Parathyroid adenoma (tissue), 2 donors: ENCODE results near the gene THSD4.

Experiments used
- H2AFZ ChIP-seq: fragments of 300-600 bp; sonication (generic); one replicate; pipeline ENCODE4 v1.7.0; 2017; ENCODE audit warnings: antibody characterized with exemption, mild to moderate bottlenecking
- H3K27ac ChIP-seq: fragments of 300-600 bp; sonication (generic); one replicate; pipeline ENCODE4 v1.7.0; 2017
- H3K27me3 ChIP-seq: fragments of 300-600 bp; sonication (generic); one replicate; pipeline ENCODE4 v1.7.0; 2017; ENCODE audit warnings: low read length; ENCODE audit not compliant: control insufficient read depth, insufficient read depth
- H3K36me3 ChIP-seq: fragments of 300-600 bp; sonication (generic); one replicate; pipeline ENCODE4 v1.7.0; 2017; ENCODE audit warnings: low read length; ENCODE audit not compliant: control insufficient read depth, insufficient read depth
- H3K4me1 ChIP-seq: fragments of 300-600 bp; sonication (generic); one replicate; pipeline ENCODE4 v1.7.0; 2017; ENCODE audit warnings: control low read depth
- H3K4me2 ChIP-seq: fragments of 300-600 bp; sonication (generic); one replicate; pipeline ENCODE4 v1.7.0; 2017; ENCODE audit warnings: low read length
- H3K4me3 ChIP-seq: fragments of 300-600 bp; sonication (generic); one replicate; pipeline ENCODE4 v1.7.0; 2017; ENCODE audit warnings: low read depth, low read length
- H3K79me2 ChIP-seq: fragments of 300-600 bp; sonication (generic); one replicate; pipeline ENCODE4 v1.7.0; 2017; ENCODE audit warnings: control low read depth
- H3K9ac ChIP-seq: fragments of 300-600 bp; sonication (generic); one replicate; pipeline ENCODE4 v1.7.0; 2017; ENCODE audit warnings: mild to moderate bottlenecking
- H3K9me3 ChIP-seq: fragments of 300-600 bp; sonication (generic); one replicate; pipeline ENCODE4 v1.7.0; 2017; ENCODE audit warnings: low read length; ENCODE audit not compliant: control insufficient read depth
- TF ChIP-seq, protein P1 (sequence below): fragments of 300-600 bp; sonication (generic); IDR thresholded peaks from one replicate; pipeline ENCODE4 v1.7.0; 2017; ENCODE audit warnings: antibody characterized with exemption, mild to moderate bottlenecking
- donor health status: primary hyperparathyroidism.

THSD4 gene

DNA sequence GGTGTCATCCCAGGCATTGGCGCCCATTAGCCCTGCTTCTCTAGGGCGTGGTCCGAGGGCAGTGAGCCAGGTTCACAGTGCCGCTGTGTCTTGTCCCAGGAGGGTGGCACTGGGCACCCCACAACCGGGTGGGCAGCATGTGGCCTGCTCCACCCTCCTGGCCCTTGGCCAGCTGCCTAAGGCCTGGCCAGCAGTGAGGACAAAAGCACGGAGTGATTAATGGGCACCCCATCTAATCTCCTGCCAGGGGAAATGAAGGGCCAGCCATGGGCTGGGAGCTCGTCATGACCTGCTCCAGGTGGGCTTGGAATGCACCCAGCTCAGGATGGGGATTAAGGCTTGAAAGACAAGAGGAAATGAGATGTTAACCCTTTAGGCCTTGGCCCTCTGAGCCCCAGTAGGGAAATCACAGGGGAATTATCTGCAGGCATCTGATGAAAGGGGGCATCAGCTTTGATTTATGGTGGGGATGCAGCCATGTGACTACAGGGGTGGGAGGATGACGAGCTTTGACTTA lies 5.2 kb downstream of the THSD4 start:
- no peaks in the 10 kb centered on the region for H3K79me2 ChIP-seq
- no peaks in the 10 kb centered on the region for H3K9me3 ChIP-seq
- H3K9ac ChIP-seq: no peak overlapping the region
- H3K27ac ChIP-seq: no peak overlapping the region
- H3K4me3 ChIP-seq: no peak overlapping the region
- H3K27me3 ChIP-seq: no peaks in the 10 kb centered on the region
- H3K4me1 ChIP-seq: no peaks in the 10 kb centered on the region
- TF ChIP-seq, protein P1, sequence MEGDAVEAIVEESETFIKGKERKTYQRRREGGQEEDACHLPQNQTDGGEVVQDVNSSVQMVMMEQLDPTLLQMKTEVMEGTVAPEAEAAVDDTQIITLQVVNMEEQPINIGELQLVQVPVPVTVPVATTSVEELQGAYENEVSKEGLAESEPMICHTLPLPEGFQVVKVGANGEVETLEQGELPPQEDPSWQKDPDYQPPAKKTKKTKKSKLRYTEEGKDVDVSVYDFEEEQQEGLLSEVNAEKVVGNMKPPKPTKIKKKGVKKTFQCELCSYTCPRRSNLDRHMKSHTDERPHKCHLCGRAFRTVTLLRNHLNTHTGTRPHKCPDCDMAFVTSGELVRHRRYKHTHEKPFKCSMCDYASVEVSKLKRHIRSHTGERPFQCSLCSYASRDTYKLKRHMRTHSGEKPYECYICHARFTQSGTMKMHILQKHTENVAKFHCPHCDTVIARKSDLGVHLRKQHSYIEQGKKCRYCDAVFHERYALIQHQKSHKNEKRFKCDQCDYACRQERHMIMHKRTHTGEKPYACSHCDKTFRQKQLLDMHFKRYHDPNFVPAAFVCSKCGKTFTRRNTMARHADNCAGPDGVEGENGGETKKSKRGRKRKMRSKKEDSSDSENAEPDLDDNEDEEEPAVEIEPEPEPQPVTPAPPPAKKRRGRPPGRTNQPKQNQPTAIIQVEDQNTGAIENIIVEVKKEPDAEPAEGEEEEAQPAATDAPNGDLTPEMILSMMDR: no peak
- no peaks in the 10 kb centered on the region for H3K36me3 ChIP-seq
- H2AFZ ChIP-seq: no peak overlapping the region
- no peak overlapping the region for H3K4me2 ChIP-seq

DNA sequence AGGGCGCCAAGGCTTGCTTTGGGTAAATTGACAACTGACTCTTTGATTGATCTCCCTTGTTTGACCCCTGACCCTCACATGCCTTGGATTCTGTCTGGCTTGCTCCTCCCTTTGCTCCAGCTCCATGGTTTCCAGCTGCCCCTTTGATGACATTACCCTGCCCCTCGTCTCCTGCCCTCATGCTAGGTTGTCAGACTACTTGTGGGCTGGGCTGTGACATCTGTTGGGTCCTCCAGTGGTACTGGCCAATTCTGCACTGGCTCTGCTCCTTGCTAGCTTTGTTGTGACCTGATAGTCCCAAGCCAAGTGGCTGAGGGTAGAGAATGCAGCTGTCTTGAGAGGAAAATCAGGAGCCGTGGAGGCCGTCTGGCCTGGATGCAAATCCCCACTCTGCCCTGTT lies 6.2 kb downstream of the THSD4 start:
- Histone ChIP-seq H3K9me3 (no peaks in the 10 kb centered on the region), H3K79me2 (no peaks in the 10 kb centered on the region), H3K36me3 (no peaks in the 10 kb centered on the region), H3K4me3 (no peak overlapping the region), H3K27me3 (no peaks in the 10 kb centered on the region), H2AFZ (no peak overlapping the region), H3K9ac (no peak overlapping the region), H3K4me1 (no peaks in the 10 kb centered on the region), H3K4me2 (no peak overlapping the region), H3K27ac (no peak overlapping the region)
- TF ChIP-seq, protein P1: no peak

DNA sequence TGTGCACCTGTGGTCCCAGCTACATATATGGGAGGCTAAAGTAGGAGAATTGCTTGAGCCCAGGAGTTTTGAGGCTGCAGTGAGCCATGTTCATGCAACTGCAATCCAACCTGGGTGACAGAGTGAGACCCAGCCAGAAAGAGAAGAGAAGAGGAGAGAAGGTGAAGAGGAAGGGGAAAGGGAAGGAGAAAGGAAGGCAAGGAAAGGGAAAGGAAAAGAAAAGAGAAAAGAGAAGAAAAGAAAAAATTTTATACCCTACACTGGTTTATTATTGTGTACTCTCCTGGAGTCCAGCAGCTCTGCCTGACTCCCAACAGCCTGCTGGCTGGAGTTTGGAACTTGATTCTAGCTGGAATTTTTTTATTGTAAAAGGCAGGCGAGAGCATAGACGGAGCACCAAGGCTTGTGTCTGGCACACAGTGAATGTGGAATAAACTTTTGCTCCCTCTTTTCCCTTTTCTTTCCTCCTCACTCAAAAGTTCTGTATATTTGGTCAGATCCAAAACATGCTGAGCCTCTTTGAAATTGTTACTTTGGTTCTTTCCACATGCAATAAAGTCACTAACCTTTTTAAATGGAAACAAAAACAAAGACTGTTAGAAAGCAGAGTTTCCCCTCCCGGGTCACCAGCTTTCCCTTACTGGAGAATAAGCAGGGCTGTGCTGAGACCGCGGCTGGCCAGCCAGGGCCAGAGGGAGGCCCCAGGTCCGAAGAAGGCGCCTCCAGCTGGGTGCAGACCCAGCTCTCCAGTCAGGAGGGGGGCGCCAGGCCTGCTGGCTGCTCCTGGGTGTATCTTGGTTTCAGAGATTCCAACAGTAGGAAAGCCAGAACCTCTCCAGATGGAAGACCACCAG lies 9.9 kb downstream of the THSD4 start:
- Histone ChIP-seq H3K36me3 (no peaks in the 10 kb centered on the region), H3K79me2 (no peaks in the 10 kb centered on the region), H3K27me3 (no peaks in the 10 kb centered on the region), H2AFZ (no peak overlapping the region), H3K9me3 (no peaks in the 10 kb centered on the region), H3K4me2 (no peak overlapping the region), H3K9ac (no peak overlapping the region), H3K4me3 (no peak overlapping the region), H3K27ac (no peak overlapping the region), H3K4me1 (no peaks in the 10 kb centered on the region)
- TF ChIP-seq, protein P1: no peak

DNA sequence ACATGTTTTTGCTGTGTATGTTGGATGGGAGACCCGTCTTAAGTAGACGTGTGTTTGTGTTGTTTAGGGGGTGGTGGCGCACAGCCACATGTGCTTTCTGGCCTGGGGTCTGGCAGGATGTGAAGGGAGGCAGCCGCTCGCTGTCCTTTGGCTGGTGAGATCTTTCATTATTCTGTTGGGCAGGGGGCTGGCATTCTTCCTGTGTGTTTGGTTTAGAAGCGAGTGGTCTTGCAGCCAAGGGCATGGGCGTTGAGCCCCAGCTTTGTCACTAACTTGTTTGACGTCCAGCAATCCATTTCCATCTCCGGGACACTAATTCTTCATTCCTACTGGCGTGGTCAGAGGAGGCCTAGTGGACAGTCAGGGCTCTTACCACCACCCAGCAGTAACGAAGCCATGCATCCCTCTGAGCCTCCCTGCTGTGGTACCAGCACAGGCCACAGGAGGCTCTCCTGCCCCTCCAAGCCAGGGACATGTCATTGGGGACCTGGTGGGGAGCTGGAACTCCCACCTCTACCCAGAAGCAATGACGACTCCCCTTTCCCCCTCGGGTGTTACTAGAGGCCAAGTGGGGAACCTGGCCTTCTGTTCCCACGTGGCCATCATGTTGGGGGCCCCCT lies 10.7 kb downstream of the THSD4 start:
- no peaks in the 10 kb centered on the region for H3K4me1 ChIP-seq

More for the DNA sequence above, 10.7 kb downstream of the THSD4 start:
- H3K36me3 ChIP-seq: no peaks in the 10 kb centered on the region
- H2AFZ ChIP-seq: no peak overlapping the region
- H3K27me3 ChIP-seq: no peaks in the 10 kb centered on the region
- no peak overlapping the region for H3K4me2 ChIP-seq
- TF ChIP-seq, protein P1: no peak
- H3K4me3 ChIP-seq: no peak overlapping the region
- no peaks in the 10 kb centered on the region for H3K9me3 ChIP-seq
- no peak overlapping the region for H3K9ac ChIP-seq
- H3K79me2 ChIP-seq: no peaks in the 10 kb centered on the region
- no peak overlapping the region for H3K27ac ChIP-seq
